SK-N-MC (cell line): ENCODE measurements around the gene AKAP6.

Experiments
- EZH2 ChIP-seq: fragments of 200-600 bp; sonication (generic); IDR thresholded peaks from one replicate; pipeline ENCODE4 v1.6.1; 2017; ENCODE audit warnings: antibody characterized with exemption
- FOXP2 ChIP-seq: optimal IDR thresholded peaks from 2 replicates; pipeline ENCODE3; 2011; ENCODE audit warnings: mild to moderate bottlenecking, moderate library complexity; ENCODE audit not compliant: insufficient read depth; ENCODE audit errors: extremely low read length, control extremely low read depth
- POLR2AphosphoS5 ChIP-seq: IDR thresholded peaks from 2 replicates; pipeline ENCODE4 v1.6.1; 2012; ENCODE audit warnings: mild to moderate bottlenecking, low read depth, low read length, borderline replicate concordance

GRCh38 chr14:32835924-32836323 is 506.8 kb downstream of the AKAP6 start:
- TF ChIP-seq FOXP2 (no peak), POLR2AphosphoS5 (no peak), EZH2 (no peak)
